ENCODE results near the gene DEAF1. TPM values are rescaled to one million over a fixed set of nuclear protein-coding genes. Genes with fewer than 3 reads are reported as not detected.

The DEAF1 gene
- total and polyA plus RNA-seq, 2 experiments from 2014 or later = 42.6 to 47.8 TPM

DNA sequence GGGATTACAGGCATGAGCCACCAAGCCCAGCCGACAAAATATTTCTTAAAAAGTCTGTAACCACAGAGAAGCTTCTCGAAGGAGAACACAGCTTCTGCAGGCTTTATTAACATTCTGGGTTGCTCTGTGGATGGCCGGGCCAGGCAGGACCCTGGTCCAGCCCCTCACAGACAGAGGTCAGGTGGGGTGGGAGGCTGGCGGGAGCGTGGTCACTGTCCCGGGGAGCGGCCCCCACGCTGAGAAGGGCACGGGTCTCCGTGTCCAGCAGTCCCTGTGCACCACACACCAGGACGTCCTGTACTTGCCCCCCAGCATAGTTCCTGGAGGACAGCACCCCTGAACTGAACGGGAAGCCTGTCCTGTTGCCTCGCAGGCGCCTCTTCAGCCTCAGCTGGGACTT lies 38.6 kb downstream of the DEAF1 start (continued):
- TF ChIP-seq, protein P1, sequence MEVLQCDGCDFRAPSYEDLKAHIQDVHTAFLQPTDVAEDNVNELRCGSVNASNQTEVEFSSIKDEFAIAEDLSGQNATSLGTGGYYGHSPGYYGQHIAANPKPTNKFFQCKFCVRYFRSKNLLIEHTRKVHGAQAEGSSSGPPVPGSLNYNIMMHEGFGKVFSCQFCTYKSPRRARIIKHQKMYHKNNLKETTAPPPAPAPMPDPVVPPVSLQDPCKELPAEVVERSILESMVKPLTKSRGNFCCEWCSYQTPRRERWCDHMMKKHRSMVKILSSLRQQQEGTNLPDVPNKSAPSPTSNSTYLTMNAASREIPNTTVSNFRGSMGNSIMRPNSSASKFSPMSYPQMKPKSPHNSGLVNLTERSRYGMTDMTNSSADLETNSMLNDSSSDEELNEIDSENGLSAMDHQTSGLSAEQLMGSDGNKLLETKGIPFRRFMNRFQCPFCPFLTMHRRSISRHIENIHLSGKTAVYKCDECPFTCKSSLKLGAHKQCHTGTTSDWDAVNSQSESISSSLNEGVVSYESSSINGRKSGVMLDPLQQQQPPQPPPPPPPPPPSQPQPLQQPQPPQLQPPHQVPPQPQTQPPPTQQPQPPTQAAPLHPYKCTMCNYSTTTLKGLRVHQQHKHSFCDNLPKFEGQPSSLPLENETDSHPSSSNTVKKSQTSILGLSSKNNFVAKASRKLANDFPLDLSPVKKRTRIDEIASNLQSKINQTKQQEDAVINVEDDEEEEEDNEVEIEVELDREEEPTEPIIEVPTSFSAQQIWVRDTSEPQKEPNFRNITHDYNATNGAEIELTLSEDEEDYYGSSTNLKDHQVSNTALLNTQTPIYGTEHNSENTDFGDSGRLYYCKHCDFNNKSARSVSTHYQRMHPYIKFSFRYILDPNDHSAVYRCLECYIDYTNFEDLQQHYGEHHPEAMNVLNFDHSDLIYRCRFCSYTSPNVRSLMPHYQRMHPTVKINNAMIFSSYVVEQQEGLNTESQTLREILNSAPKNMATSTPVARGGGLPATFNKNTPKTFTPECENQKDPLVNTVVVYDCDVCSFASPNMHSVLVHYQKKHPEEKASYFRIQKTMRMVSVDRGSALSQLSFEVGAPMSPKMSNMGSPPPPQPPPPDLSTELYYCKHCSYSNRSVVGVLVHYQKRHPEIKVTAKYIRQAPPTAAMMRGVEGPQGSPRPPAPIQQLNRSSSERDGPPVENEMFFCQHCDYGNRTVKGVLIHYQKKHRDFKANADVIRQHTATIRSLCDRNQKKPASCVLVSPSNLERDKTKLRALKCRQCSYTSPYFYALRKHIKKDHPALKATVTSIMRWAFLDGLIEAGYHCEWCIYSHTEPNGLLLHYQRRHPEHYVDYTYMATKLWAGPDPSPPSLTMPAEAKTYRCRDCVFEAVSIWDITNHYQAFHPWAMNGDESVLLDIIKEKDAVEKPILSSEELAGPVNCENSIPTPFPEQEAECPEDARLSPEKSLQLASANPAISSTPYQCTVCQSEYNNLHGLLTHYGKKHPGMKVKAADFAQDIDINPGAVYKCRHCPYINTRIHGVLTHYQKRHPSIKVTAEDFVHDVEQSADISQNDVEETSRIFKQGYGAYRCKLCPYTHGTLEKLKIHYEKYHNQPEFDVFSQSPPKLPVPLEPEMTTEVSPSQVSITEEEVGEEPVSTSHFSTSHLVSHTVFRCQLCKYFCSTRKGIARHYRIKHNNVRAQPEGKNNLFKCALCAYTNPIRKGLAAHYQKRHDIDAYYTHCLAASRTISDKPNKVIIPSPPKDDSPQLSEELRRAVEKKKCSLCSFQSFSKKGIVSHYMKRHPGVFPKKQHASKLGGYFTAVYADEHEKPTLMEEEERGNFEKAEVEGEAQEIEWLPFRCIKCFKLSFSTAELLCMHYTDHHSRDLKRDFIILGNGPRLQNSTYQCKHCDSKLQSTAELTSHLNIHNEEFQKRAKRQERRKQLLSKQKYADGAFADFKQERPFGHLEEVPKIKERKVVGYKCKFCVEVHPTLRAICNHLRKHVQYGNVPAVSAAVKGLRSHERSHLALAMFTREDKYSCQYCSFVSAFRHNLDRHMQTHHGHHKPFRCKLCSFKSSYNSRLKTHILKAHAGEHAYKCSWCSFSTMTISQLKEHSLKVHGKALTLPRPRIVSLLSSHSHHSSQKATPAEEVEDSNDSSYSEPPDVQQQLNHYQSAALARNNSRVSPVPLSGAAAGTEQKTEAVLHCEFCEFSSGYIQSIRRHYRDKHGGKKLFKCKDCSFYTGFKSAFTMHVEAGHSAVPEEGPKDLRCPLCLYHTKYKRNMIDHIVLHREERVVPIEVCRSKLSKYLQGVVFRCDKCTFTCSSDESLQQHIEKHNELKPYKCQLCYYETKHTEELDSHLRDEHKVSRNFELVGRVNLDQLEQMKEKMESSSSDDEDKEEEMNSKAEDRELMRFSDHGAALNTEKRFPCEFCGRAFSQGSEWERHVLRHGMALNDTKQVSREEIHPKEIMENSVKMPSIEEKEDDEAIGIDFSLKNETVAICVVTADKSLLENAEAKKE (CRISPR knock-in tag; IDR thresholded peaks at IDR 0.05) = no peak
- TF ChIP-seq EZH2phosphoT487 (IDR thresholded peaks at IDR 0.05; ENCODE audit: unreplicated experiment) (no peak), ZNF114 (CRISPR knock-in tag; IDR thresholded peaks at IDR 0.05) (no peak), NANOG (IDR thresholded peaks at IDR 0.05; ENCODE audit: borderline replicate concordance) (no peak)
- TF ChIP-seq, protein P2, sequence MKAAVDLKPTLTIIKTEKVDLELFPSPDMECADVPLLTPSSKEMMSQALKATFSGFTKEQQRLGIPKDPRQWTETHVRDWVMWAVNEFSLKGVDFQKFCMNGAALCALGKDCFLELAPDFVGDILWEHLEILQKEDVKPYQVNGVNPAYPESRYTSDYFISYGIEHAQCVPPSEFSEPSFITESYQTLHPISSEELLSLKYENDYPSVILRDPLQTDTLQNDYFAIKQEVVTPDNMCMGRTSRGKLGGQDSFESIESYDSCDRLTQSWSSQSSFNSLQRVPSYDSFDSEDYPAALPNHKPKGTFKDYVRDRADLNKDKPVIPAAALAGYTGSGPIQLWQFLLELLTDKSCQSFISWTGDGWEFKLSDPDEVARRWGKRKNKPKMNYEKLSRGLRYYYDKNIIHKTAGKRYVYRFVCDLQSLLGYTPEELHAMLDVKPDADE (IDR thresholded peaks at IDR 0.05) = no peak
- TF ChIP-seq, protein P3, sequence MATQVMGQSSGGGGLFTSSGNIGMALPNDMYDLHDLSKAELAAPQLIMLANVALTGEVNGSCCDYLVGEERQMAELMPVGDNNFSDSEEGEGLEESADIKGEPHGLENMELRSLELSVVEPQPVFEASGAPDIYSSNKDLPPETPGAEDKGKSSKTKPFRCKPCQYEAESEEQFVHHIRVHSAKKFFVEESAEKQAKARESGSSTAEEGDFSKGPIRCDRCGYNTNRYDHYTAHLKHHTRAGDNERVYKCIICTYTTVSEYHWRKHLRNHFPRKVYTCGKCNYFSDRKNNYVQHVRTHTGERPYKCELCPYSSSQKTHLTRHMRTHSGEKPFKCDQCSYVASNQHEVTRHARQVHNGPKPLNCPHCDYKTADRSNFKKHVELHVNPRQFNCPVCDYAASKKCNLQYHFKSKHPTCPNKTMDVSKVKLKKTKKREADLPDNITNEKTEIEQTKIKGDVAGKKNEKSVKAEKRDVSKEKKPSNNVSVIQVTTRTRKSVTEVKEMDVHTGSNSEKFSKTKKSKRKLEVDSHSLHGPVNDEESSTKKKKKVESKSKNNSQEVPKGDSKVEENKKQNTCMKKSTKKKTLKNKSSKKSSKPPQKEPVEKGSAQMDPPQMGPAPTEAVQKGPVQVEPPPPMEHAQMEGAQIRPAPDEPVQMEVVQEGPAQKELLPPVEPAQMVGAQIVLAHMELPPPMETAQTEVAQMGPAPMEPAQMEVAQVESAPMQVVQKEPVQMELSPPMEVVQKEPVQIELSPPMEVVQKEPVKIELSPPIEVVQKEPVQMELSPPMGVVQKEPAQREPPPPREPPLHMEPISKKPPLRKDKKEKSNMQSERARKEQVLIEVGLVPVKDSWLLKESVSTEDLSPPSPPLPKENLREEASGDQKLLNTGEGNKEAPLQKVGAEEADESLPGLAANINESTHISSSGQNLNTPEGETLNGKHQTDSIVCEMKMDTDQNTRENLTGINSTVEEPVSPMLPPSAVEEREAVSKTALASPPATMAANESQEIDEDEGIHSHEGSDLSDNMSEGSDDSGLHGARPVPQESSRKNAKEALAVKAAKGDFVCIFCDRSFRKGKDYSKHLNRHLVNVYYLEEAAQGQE (IDR thresholded peaks at IDR 0.05; ENCODE audit: unreplicated experiment) = no peak

Data from GM23338 (cell line).